WTC11 (cell line): Measurements from ENCODE around the gene CLEC16A. TPM values are rescaled to one million over a fixed set of nuclear protein-coding genes. Genes with fewer than 3 reads are reported as not detected.

Experiments used
- AR ChIP-seq: fragments of 250-450 bp; sonication (Bioruptor Pico); IDR thresholded peaks from 2 replicates; pipeline ENCODE4 v1.9.0; 2021; ENCODE audit warnings: mild to moderate bottlenecking
- E2F1 ChIP-seq: sonication (generic); formaldehyde crosslinking; IDR thresholded peaks from 2 replicates; pipeline ENCODE4 v1.8.0; 2022; ENCODE audit warnings: mild to moderate bottlenecking, missing genetic modification reagents
- ELF4 ChIP-seq: sonication (generic); formaldehyde crosslinking; IDR thresholded peaks from 2 replicates; pipeline ENCODE4 v1.8.1; 2022; ENCODE audit warnings: low read depth, mild to moderate bottlenecking, moderate library complexity, missing genetic modification reagents
- EMX1 ChIP-seq: fragments of 250-450 bp; sonication (Bioruptor Pico); IDR thresholded peaks from 2 replicates; pipeline ENCODE4 v1.8.0; 2021; ENCODE audit warnings: mild to moderate bottlenecking
- HMGA2 ChIP-seq: fragments of 250-450 bp; sonication (Bioruptor Pico); IDR thresholded peaks from 2 replicates; pipeline ENCODE4 v1.4.0; 2021; ENCODE audit warnings: mild to moderate bottlenecking, moderate library complexity
- IRF1 ChIP-seq: sonication (generic); formaldehyde crosslinking; IDR thresholded peaks from 2 replicates; pipeline ENCODE4 v1.8.0; 2023; ENCODE audit warnings: missing genetic modification reagents
- MAX ChIP-seq: sonication (generic); formaldehyde crosslinking; IDR thresholded peaks from 2 replicates; pipeline ENCODE4 v1.8.0; 2022; ENCODE audit warnings: mild to moderate bottlenecking, missing genetic modification reagents
- MXD4 ChIP-seq: fragments of 250-450 bp; sonication (Bioruptor Pico); IDR thresholded peaks from 2 replicates; pipeline ENCODE4 v1.8.0; 2021; ENCODE audit warnings: mild to moderate bottlenecking, moderate library complexity, borderline replicate concordance
- NFYB ChIP-seq: sonication (generic); formaldehyde crosslinking; conservative IDR thresholded peaks from 2 replicates; pipeline ENCODE4 v1.8.0; 2022; ENCODE audit warnings: low read depth, missing genetic modification reagents
- NR3C1 ChIP-seq: sonication (generic); formaldehyde crosslinking; conservative IDR thresholded peaks from 2 replicates; pipeline ENCODE4 v1.8.1; 2023; ENCODE audit warnings: low read depth, mild to moderate bottlenecking, missing genetic modification reagents
- STAT6 ChIP-seq: sonication (generic); formaldehyde crosslinking; conservative IDR thresholded peaks from 2 replicates; pipeline ENCODE4 v1.8.1; 2023; ENCODE audit warnings: mild to moderate bottlenecking, low read depth, missing genetic modification reagents, moderate library complexity
- TEAD1 ChIP-seq: sonication (generic); formaldehyde crosslinking; IDR thresholded peaks from 2 replicates; pipeline ENCODE4 v1.8.0; 2022; ENCODE audit warnings: mild to moderate bottlenecking, missing genetic modification reagents
- TP53 ChIP-seq: sonication (generic); formaldehyde crosslinking; IDR thresholded peaks from 2 replicates; pipeline ENCODE4 v1.8.1; 2023; ENCODE audit warnings: mild to moderate bottlenecking, missing genetic modification reagents
- USF1 ChIP-seq: sonication (generic); formaldehyde crosslinking; IDR thresholded peaks from 2 replicates; pipeline ENCODE4 v1.8.0; 2022; ENCODE audit warnings: mild to moderate bottlenecking, missing genetic modification reagents
- USF2 ChIP-seq: sonication (generic); formaldehyde crosslinking; IDR thresholded peaks from 2 replicates; pipeline ENCODE4 v1.8.1; 2023; ENCODE audit warnings: mild to moderate bottlenecking, missing genetic modification reagents, moderate library complexity
- ZBTB43 ChIP-seq: sonication (generic); formaldehyde crosslinking; IDR thresholded peaks from 2 replicates; pipeline ENCODE4 v1.8.1; 2023; ENCODE audit warnings: mild to moderate bottlenecking, missing genetic modification reagents
- ZNF121 ChIP-seq: sonication (generic); formaldehyde crosslinking; IDR thresholded peaks from 2 replicates; pipeline ENCODE4 v1.8.0; 2023; ENCODE audit warnings: missing genetic modification reagents
- ZNF138 ChIP-seq: sonication (generic); formaldehyde crosslinking; conservative IDR thresholded peaks from 2 replicates; pipeline ENCODE4 v1.8.1; 2022; ENCODE audit warnings: mild to moderate bottlenecking, moderate library complexity, missing genetic modification reagents
- ZNF219 ChIP-seq: sonication (generic); formaldehyde crosslinking; IDR thresholded peaks from 2 replicates; pipeline ENCODE4 v1.8.0; 2023; ENCODE audit warnings: missing genetic modification reagents, mild to moderate bottlenecking, borderline replicate concordance
- ZNF281 ChIP-seq: sonication (generic); formaldehyde crosslinking; IDR thresholded peaks from 2 replicates; pipeline ENCODE4 v1.8.0; 2023; ENCODE audit warnings: mild to moderate bottlenecking, missing genetic modification reagents
- ZNF317 ChIP-seq: sonication (generic); formaldehyde crosslinking; IDR thresholded peaks from 2 replicates; pipeline ENCODE4 v1.8.1; 2023; ENCODE audit warnings: low read depth, mild to moderate bottlenecking, moderate library complexity, missing genetic modification reagents, borderline replicate concordance
- ZNF423 ChIP-seq: fragments of 250-450 bp; sonication (Bioruptor Pico); IDR thresholded peaks from 2 replicates; pipeline ENCODE4 v2.1.2; 2022; ENCODE audit warnings: mild to moderate bottlenecking, moderate library complexity
- ZNF671 ChIP-seq: fragments of 250-450 bp; sonication (Bioruptor Pico); IDR thresholded peaks from 2 replicates; pipeline ENCODE4 v1.8.0; 2021; ENCODE audit warnings: mild to moderate bottlenecking
- total RNA-seq: library from RNA; stranded (reverse); gene quantifications from 3 replicates; pipeline ENCODE4 v1.2.3, GENCODE V29; 2021

Gene CLEC16A
- total RNA-seq, 1 experiment from 2014 or later, result 14.4 TPM

- TF ChIP-seq STAT6 (CRISPR knock-in tag) (no peak), TP53 (CRISPR knock-in tag) (peak; percentile 88), AR (CRISPR knock-in tag) (no peak), ZNF423 (peak; percentile 56), IRF1 (CRISPR knock-in tag) (no peak), EMX1 (CRISPR knock-in tag) (no peak), HMGA2 (CRISPR knock-in tag) (no peak), USF1 (CRISPR knock-in tag) (peak; percentile 64; the same call in 1 of the 2 replicates), MXD4 (CRISPR knock-in tag) (no peak), TEAD1 (CRISPR knock-in tag) (peak; percentile 59; the same call in 1 of the 2 replicates), USF2 (CRISPR knock-in tag) (0 out of 2 replicates have a peak, but pooled peaks have one; percentile 27), ZNF138 (CRISPR knock-in tag) (peak; percentile 83; the same call in 1 of the 2 replicates), NFYB (CRISPR knock-in tag) (no peak), NR3C1 (CRISPR knock-in tag) (no peak), ZNF121 (CRISPR knock-in tag) (no peak), ZNF219 (no peak), ZNF671 (CRISPR knock-in tag) (no peak), ZNF281 (CRISPR knock-in tag) (peak; percentile 67; the same call in 1 of the 2 replicates), ELF4 (CRISPR knock-in tag) (no peak), ZNF317 (CRISPR knock-in tag) (no peak), ZBTB43 (CRISPR knock-in tag) (no peak), E2F1 (CRISPR knock-in tag) (peak; percentile 68; the same call in 1 of the 2 replicates), MAX (peak; percentile 38; the same call in 1 of the 2 replicates)
Observed at GRCh38 chr16:10895053-10895946, 49.1 kb upstream of the CLEC16A start (continued).
